Uterus (tissue), 2 donors: Measurements from ENCODE around the gene B4GALT7.

Source experiments
- CTCF ChIP-seq, 4 experiments: fragments of 200-600 bp in 2 of 4; fragments of 450-650 bp in 2 of 4; sonication (generic) in 2 of 4; IDR thresholded peaks; one replicate each; pipeline ENCODE4 v1.5.1; 2016 to 2019; ENCODE audit warnings: antibody characterized with exemption in 4 of 4, mild to moderate bottlenecking in 2 of 4, moderate library complexity in 1 of 4
- POLR2A ChIP-seq, 2 donors: fragments of 450-650 bp; IDR thresholded peaks; one replicate each; pipeline ENCODE4 v1.6.1; 2016; ENCODE audit warnings: antibody characterized with exemption in 2 of 2, mild to moderate bottlenecking in 1 of 2, moderate library complexity in 1 of 2

GRCh38 chr5:177605667-177606066, 5.7 kb downstream of the B4GALT7 start:
- TF ChIP-seq CTCF (IDR thresholded peaks at IDR 0.05) (no peak), POLR2A (IDR thresholded peaks at IDR 0.05) (no peak)
